ENCODE results near the gene IER5L. TPM values are rescaled to one million over a fixed set of nuclear protein-coding genes. Genes with fewer than 3 reads are reported as not detected.

The IER5L gene
- total RNA-seq, 4 donors from 2014 or later = 5.0 to 24.2 (median 12.9) TPM

DNA sequence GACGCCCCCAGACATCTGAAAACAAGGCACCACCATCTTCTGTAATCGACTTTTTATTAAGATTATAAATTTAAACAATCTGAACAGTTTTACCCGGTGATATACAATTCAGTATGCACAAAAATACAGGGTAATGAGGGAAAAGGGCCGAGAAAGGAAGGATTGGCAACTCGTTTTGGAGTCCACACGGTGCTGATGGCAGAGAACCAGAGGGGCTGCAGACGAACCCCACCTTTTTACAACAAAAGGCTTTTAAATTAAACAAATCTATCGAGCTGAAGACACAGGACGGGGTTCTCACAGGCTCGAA, 2.6 kb downstream of the IER5L start:
- Histone ChIP-seq H3K9me3 (no peaks in the 10 kb centered on the region), H3K4me3 (peak overlapping the region; percentile 69 to 94 (median 88)), H3K27me3 (no peaks in the 10 kb centered on the region), H3K27ac (replicated peaks in 1 of 4) (peak overlapping the region; percentile 91 to 99 (median 94)), H3K36me3 (peaks cover 0 to 5% (median 0%) of the 10 kb centered on the region in 4 donors), H3K4me1 (peaks cover 24 to 43% (median 37%) of the 10 kb centered on the region in 4 donors)
- no peak for DNase-seq (ENCODE audit: extremely low spot score)
- TF ChIP-seq POLR2A (IDR thresholded peaks at IDR 0.05; ENCODE audit: low read depth) = no peak
- TF ChIP-seq, protein P1, sequence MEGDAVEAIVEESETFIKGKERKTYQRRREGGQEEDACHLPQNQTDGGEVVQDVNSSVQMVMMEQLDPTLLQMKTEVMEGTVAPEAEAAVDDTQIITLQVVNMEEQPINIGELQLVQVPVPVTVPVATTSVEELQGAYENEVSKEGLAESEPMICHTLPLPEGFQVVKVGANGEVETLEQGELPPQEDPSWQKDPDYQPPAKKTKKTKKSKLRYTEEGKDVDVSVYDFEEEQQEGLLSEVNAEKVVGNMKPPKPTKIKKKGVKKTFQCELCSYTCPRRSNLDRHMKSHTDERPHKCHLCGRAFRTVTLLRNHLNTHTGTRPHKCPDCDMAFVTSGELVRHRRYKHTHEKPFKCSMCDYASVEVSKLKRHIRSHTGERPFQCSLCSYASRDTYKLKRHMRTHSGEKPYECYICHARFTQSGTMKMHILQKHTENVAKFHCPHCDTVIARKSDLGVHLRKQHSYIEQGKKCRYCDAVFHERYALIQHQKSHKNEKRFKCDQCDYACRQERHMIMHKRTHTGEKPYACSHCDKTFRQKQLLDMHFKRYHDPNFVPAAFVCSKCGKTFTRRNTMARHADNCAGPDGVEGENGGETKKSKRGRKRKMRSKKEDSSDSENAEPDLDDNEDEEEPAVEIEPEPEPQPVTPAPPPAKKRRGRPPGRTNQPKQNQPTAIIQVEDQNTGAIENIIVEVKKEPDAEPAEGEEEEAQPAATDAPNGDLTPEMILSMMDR (IDR thresholded peaks at IDR 0.05) = no peak
- TF ChIP-seq EP300 (IDR thresholded peaks at IDR 0.05) = no peak
- TF ChIP-seq POLR2AphosphoS5 (IDR thresholded peaks at IDR 0.05) = no peak
- intact Hi-C loops (cut with DNase I) = loop anchor here (2.0 kb wide), 3 partner anchors 35 to 435 kb away; no protein-coding TSS in a partner anchor
- WGBS = 1% methylated on average over 10 of the region's 10 CpGs

DNA sequence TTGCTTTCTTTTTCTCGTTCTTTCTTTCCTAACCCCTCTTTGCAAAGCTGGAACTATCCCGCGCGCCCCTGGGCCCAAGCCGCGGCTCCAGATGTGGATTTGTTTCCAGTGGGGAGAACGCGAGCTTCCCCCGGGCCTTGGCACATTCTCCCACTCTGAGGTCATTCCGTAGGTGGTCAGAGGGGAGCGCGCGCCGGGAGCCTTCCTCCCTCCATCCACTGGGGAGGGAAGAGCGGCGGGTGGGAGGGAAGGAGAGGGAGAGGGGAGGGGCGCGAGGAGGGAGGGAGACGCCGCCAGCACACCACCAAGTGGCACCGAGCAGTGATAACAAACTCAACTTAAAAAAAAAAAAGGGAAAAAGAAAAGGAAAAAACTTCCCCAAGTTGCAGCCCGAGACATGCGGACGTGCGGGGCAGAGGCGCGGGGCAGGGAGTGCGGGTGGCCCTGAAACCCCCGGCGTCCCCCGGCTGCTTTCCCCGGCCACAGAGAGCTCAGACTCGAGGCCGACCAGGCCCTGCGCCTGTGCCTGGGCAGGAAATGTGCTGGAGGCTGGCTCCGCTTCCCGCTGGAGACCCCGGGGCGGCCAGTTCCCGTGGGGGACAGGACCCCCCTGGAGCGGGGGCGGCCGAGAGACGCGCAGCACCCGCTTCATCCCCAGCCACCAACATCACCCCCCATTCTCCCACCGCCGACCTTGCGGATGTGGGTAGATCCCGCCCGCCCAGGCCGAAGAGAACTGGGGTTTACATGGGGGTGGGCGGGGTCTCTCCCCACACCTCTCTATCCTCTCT, 3.1 kb downstream of the IER5L start:
- H3K27ac ChIP-seq (replicated peaks in 1 of 4) = peak overlapping the region; percentile 91 to 99 (median 94)
- intact Hi-C loops (cut with DNase I) = loop anchor here (2.0 kb wide), 3 partner anchors 34 to 436 kb away; no protein-coding TSS in a partner anchor
- H3K9me3 ChIP-seq = no peaks in the 10 kb centered on the region
- H3K4me3 ChIP-seq = peak overlapping the region; percentile 69 to 94 (median 88)
- H3K36me3 ChIP-seq = peaks cover 0 to 5% (median 0%) of the 10 kb centered on the region in 4 donors
- H3K4me1 ChIP-seq = peaks cover 24 to 43% (median 39%) of the 10 kb centered on the region in 4 donors
- DNase-seq (ENCODE audit: extremely low spot score) = peak; percentile 96
- WGBS = 2% methylated on average over 42 of the region's 53 CpGs
- TF ChIP-seq, protein P1 (IDR thresholded peaks at IDR 0.05) = peak in 2 of 3 experiments; percentile 21 to 25
- TF ChIP-seq POLR2AphosphoS5 (IDR thresholded peaks at IDR 0.05) (peak; percentile 61 to 79), EP300 (IDR thresholded peaks at IDR 0.05) (no peak), POLR2A (IDR thresholded peaks at IDR 0.05; ENCODE audit: low read depth) (no peak)
- H3K27me3 ChIP-seq = no peaks in the 10 kb centered on the region

DNA sequence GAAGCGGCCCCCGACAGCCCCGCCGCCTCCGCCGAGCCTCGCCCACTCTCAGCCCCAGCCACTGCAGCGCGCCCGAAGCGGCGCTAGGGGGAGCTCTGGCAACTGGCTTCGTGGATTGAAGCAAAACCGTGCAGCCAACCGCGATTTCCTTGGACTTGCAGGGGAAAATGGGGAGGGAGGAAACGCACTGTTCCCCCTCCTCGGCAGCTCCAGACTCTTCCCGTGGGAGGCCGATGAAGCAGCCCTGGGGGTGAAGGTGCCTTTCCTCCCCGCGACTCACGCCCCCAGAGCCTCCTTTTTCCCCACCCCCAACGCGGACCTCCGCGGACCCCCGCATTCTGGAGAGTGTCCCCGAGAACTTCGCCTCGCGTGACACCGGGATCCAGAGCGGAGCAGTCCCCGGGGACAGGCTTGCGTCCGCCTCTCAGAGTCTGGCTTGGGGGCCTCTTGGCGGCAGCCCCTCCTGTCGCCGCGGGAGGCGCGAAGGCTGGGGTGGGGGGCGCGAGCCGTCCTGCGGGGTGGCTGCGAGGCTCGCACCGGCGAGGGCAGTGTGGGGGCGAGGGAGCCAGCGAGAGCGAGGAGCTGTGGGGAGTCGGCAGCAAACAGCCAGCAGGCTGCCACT, 3.8 kb downstream of the IER5L start:
- peak overlapping the region; percentile 69 to 94 (median 88) for H3K4me3 ChIP-seq
- peak overlapping the region; percentile 91 to 99 (median 94) for H3K27ac ChIP-seq (replicated peaks in 1 of 4)
- peak; percentile 98 for DNase-seq (ENCODE audit: extremely low spot score)
- H3K4me1 ChIP-seq = peaks cover 24 to 43% (median 38%) of the 10 kb centered on the region in 4 donors
- no peaks in the 10 kb centered on the region for H3K27me3 ChIP-seq
- no peaks in the 10 kb centered on the region for H3K9me3 ChIP-seq
- intact Hi-C loops (cut with DNase I) = loop anchor here (2.0 kb wide), 3 partner anchors 33 to 437 kb away; no protein-coding TSS in a partner anchor
- TF ChIP-seq POLR2AphosphoS5 (IDR thresholded peaks at IDR 0.05) (peak; percentile 80 to 87), EP300 (IDR thresholded peaks at IDR 0.05) (no peak), POLR2A (IDR thresholded peaks at IDR 0.05; ENCODE audit: low read depth) (no peak)
- TF ChIP-seq, protein P1 (IDR thresholded peaks at IDR 0.05) = peak; percentile 97 to 98 (median 98)
- H3K36me3 ChIP-seq = peaks cover 0 to 5% (median 0%) of the 10 kb centered on the region in 4 donors
- 0% methylated on average over 12 of the region's 55 CpGs for WGBS

DNA sequence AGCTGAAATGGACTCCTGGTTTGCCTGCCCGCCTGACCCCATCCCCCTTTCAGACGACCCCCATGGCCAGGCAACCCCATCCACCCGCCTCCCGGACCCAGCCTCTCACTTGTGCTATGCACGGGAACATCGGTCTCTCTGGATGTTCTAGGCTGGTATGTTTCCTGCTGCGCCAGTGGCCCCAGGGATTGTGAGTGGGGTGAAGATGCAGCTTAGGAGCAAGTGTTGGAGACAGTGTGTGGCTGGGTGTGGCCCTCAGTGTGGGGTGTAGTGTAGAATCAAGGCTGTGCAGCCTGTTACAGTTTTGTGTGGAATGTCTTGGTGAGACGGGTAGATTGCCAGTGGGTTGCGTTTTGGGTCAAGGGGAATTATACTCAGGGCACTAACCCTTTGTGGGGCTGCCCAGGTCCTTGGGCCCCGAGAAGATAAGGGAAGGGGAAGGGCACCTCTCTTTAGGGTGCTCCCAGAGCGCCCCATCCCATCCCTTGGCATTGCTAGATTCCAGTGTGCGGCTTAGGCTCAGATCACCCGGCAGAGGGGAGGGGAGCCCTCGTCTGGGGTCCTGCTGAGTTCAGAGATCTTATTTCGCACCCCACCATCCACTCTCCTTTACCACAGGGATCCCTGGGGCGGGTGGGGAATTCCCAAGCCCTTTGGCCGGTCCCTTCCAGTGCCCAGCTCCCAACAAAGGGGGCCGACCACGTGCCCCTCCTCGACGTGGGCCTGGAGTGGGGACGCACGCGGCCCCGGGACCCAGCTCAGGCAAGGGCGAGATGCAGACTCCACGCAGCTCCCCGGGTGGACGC, 4.6 kb downstream of the IER5L start:
- H3K9me3 ChIP-seq = no peaks in the 10 kb centered on the region
- TF ChIP-seq, protein P1 (IDR thresholded peaks at IDR 0.05) = no peak
- no peak for TF ChIP-seq EP300 (IDR thresholded peaks at IDR 0.05)
- TF ChIP-seq POLR2A (IDR thresholded peaks at IDR 0.05; ENCODE audit: low read depth) = no peak
- TF ChIP-seq POLR2AphosphoS5 (IDR thresholded peaks at IDR 0.05) = no peak
- WGBS = 42% methylated on average over 21 of the region's 29 CpGs
- peak overlapping the region; percentile 69 to 94 (median 88) for H3K4me3 ChIP-seq
- peak overlapping the region; percentile 91 to 99 (median 94) for H3K27ac ChIP-seq (replicated peaks in 1 of 4)
- peaks cover 0 to 5% (median 0%) of the 10 kb centered on the region in 4 donors for H3K36me3 ChIP-seq
- H3K27me3 ChIP-seq = no peaks in the 10 kb centered on the region
- peaks cover 21 to 41% (median 35%) of the 10 kb centered on the region in 4 donors for H3K4me1 ChIP-seq
- intact Hi-C loops (cut with DNase I) = loop anchor here (2.0 kb wide), 3 partner anchors 33 to 437 kb away; no protein-coding TSS in a partner anchor
- DNase-seq (ENCODE audit: extremely low spot score) = no peak

Data from esophagus muscularis mucosa (tissue), 4 donors.